HepG2 (cell line): ENCODE data around the gene GLTPD2. TPM values are rescaled to one million over a fixed set of nuclear protein-coding genes. Genes with fewer than 3 reads are reported as not detected.

Experiments
- ISL2 ChIP-seq: sonication (generic); formaldehyde crosslinking; IDR thresholded peaks from 2 replicates; pipeline ENCODE4 v1.5.0; 2020; ENCODE audit warnings: missing genetic modification reagents
- KLF15 ChIP-seq: sonication (generic); formaldehyde crosslinking; IDR thresholded peaks from 2 replicates; pipeline ENCODE4 v1.8.1; 2023; ENCODE audit warnings: borderline replicate concordance, mild to moderate bottlenecking, inconsistent platforms, missing genetic modification reagents, mixed read lengths
- KMT2B ChIP-seq: IDR thresholded peaks from 2 replicates; pipeline ENCODE4 v1.6.1; 2016; ENCODE audit warnings: missing genetic modification reagents, missing compliant biosample characterization
- MATR3 ChIP-seq: sonication (generic); formaldehyde crosslinking; IDR thresholded peaks from 2 replicates; pipeline ENCODE4 v1.4.0; 2020; ENCODE audit warnings: missing genetic modification reagents
- NR2F1 ChIP-seq, 2 experiments: fragments of 450-650 bp in 1 of 2; formaldehyde crosslinking in 1 of 2; IDR thresholded peaks; 2 replicates each; pipeline versions ENCODE4 v1.5.0 to v1.6.1; 2016 to 2020; ENCODE audit warnings: mild to moderate bottlenecking in 1 of 2, missing compliant biosample characterization in 1 of 2, missing genetic modification reagents in 1 of 2, moderate library complexity in 1 of 2
- PAF1 ChIP-seq: IDR thresholded peaks from 2 replicates; pipeline ENCODE4 v1.6.1; 2016; ENCODE audit warnings: missing genetic modification reagents, missing compliant biosample characterization
- PHF8 ChIP-seq: sonication (generic); formaldehyde crosslinking; IDR thresholded peaks from 2 replicates; pipeline ENCODE4 v1.5.0; 2020; ENCODE audit warnings: missing genetic modification reagents
- ZNF629 ChIP-seq: sonication (generic); formaldehyde crosslinking; conservative IDR thresholded peaks from 2 replicates; pipeline ENCODE4 v1.5.0; 2020; ENCODE audit warnings: missing genetic modification reagents
- polyA plus RNA-seq, 8 experiments: library from polyadenylated mRNA; depleted of rRNA in 3 of 8; stranded (reverse) in 7 of 8; unstranded in 1 of 8; fragments of >200 nt; fragmentation: Illumina TruSeq in 4 of 8; extraction: Trizol in 4 of 8; gene quantifications; 2 replicates each; pipeline versions ENCODE4 v1.2.1 to v1.2.3, GENCODE V29; 2011 to 2016; ENCODE audit warnings: low read depth in 4 of 8, missing spikeins in 1 of 8, mixed read lengths in 1 of 8; ENCODE audit not compliant: insufficient read depth in 1 of 8
- total RNA-seq, 5 experiments: library from RNA; depleted of rRNA; stranded (reverse); fragments of >200 nt; fragmentation: Illumina TruSeq; extraction: Trizol; gene quantifications; 2 replicates each; pipeline ENCODE4 v1.2.3, GENCODE V29; 2016; ENCODE audit warnings: low read depth in 1 of 5
- TF ChIP-seq, protein P1 (sequence below): sonication (generic); formaldehyde crosslinking; IDR thresholded peaks from 2 replicates; pipeline ENCODE4 v1.5.0; 2020; ENCODE audit warnings: mild to moderate bottlenecking, missing genetic modification reagents, borderline replicate concordance
- TF ChIP-seq, protein P2 (sequence below), 2 experiments: sonication (generic) in 1 of 2; formaldehyde crosslinking in 1 of 2; IDR thresholded peaks; 2 replicates each; pipeline versions ENCODE4 v1.6.1 to v1.9.0; 2014 to 2022; ENCODE audit warnings: antibody characterized with exemption in 1 of 2, borderline replicate concordance in 1 of 2, inconsistent platforms in 1 of 2, low read depth in 1 of 2, missing genetic modification reagents in 1 of 2
- TF ChIP-seq, protein P3 (sequence below): sonication (generic); formaldehyde crosslinking; conservative IDR thresholded peaks from 2 replicates; pipeline ENCODE4 v1.4.0; 2020; ENCODE audit warnings: mild to moderate bottlenecking, missing genetic modification reagents, moderate library complexity
- TF ChIP-seq, protein P4 (sequence below): sonication (generic); formaldehyde crosslinking; IDR thresholded peaks from 2 replicates; pipeline ENCODE4 v1.5.0; 2020; ENCODE audit warnings: mild to moderate bottlenecking, missing genetic modification reagents

Gene GLTPD2
- total and polyA plus RNA-seq, 2 of the 13 experiments (the other 11 are each of a cell fraction or from before 2014, with no cell fraction given): 7.5 to 12.9 TPM

DNA sequence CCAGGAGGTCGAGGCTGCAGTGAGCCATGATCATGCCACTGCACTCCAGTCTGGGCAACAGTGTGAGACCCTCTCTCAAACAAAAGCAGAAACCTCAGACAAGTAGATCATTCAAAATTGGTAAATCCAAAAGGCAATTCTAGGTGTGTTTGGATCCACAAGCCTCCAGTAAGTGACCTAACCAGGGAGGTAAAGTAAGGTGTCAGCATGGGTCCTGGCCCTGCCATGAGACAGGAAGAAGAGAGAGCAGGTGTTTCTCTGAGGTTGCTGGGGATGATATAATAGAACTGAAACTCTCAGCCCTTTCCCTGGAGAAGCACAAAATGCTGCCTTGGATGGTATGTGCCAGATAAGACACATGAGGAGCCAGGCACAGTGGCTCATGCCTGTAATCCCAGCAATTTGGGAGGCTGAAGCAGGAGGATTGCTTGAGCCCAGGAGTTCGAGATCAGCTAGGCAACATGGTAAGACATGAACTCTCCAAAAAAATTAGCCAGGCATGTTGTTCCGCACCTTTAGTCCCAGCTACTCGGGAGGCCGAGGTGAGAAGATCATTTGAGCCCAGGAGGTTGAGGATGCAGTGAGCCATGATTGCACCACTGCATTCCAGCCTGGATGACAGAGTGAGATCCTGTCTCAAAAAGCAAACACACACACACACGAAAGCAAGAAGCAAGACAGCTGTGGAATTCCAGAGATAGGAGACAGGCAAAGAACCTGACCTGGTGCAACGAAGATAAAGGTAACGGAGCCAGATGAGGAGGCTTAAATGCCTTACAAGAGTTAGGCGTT lies 10.6 kb upstream of the GLTPD2 start (continued):
- TF ChIP-seq, protein P1, sequence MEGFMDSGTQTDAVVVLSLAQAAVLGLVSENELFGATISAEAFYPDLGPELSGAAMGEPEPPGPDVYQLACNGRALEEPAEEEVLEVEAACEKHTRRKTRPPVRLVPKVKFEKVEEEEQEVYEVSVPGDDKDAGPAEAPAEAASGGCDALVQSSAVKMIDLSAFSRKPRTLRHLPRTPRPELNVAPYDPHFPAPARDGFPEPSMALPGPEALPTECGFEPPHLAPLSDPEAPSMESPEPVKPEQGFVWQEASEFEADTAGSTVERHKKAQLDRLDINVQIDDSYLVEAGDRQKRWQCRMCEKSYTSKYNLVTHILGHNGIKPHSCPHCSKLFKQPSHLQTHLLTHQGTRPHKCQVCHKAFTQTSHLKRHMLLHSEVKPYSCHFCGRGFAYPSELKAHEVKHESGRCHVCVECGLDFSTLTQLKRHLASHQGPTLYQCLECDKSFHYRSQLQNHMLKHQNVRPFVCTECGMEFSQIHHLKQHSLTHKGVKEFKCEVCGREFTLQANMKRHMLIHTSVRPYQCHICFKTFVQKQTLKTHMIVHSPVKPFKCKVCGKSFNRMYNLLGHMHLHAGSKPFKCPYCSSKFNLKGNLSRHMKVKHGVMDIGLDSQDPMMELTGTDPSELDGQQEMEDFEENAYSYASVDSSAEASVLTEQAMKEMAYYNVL: peak; percentile 71; the same call in 1 of the 2 replicates
- no peak for TF ChIP-seq KLF15 (CRISPR knock-in tag)
- TF ChIP-seq, protein P2, sequence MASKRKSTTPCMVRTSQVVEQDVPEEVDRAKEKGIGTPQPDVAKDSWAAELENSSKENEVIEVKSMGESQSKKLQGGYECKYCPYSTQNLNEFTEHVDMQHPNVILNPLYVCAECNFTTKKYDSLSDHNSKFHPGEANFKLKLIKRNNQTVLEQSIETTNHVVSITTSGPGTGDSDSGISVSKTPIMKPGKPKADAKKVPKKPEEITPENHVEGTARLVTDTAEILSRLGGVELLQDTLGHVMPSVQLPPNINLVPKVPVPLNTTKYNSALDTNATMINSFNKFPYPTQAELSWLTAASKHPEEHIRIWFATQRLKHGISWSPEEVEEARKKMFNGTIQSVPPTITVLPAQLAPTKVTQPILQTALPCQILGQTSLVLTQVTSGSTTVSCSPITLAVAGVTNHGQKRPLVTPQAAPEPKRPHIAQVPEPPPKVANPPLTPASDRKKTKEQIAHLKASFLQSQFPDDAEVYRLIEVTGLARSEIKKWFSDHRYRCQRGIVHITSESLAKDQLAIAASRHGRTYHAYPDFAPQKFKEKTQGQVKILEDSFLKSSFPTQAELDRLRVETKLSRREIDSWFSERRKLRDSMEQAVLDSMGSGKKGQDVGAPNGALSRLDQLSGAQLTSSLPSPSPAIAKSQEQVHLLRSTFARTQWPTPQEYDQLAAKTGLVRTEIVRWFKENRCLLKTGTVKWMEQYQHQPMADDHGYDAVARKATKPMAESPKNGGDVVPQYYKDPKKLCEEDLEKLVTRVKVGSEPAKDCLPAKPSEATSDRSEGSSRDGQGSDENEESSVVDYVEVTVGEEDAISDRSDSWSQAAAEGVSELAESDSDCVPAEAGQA (IDR thresholded peaks at IDR 0.05; ENCODE audit: low read depth): no peak
- TF ChIP-seq, protein P2 (CRISPR knock-in tag; IDR thresholded peaks at IDR 0.05; ENCODE audit: borderline replicate concordance): no peak
- TF ChIP-seq ISL2 (CRISPR knock-in tag): peak; percentile 69; the same call in 1 of the 2 replicates
- TF ChIP-seq KMT2B (CRISPR knock-in tag): peak; percentile 71; the same call in 1 of the 2 replicates
- TF ChIP-seq MATR3: no peak
- TF ChIP-seq, protein P3, sequence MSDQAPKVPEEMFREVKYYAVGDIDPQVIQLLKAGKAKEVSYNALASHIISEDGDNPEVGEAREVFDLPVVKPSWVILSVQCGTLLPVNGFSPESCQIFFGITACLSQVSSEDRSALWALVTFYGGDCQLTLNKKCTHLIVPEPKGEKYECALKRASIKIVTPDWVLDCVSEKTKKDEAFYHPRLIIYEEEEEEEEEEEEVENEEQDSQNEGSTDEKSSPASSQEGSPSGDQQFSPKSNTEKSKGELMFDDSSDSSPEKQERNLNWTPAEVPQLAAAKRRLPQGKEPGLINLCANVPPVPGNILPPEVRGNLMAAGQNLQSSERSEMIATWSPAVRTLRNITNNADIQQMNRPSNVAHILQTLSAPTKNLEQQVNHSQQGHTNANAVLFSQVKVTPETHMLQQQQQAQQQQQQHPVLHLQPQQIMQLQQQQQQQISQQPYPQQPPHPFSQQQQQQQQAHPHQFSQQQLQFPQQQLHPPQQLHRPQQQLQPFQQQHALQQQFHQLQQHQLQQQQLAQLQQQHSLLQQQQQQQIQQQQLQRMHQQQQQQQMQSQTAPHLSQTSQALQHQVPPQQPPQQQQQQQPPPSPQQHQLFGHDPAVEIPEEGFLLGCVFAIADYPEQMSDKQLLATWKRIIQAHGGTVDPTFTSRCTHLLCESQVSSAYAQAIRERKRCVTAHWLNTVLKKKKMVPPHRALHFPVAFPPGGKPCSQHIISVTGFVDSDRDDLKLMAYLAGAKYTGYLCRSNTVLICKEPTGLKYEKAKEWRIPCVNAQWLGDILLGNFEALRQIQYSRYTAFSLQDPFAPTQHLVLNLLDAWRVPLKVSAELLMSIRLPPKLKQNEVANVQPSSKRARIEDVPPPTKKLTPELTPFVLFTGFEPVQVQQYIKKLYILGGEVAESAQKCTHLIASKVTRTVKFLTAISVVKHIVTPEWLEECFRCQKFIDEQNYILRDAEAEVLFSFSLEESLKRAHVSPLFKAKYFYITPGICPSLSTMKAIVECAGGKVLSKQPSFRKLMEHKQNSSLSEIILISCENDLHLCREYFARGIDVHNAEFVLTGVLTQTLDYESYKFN: peak; percentile 81
- TF ChIP-seq, protein P4, sequence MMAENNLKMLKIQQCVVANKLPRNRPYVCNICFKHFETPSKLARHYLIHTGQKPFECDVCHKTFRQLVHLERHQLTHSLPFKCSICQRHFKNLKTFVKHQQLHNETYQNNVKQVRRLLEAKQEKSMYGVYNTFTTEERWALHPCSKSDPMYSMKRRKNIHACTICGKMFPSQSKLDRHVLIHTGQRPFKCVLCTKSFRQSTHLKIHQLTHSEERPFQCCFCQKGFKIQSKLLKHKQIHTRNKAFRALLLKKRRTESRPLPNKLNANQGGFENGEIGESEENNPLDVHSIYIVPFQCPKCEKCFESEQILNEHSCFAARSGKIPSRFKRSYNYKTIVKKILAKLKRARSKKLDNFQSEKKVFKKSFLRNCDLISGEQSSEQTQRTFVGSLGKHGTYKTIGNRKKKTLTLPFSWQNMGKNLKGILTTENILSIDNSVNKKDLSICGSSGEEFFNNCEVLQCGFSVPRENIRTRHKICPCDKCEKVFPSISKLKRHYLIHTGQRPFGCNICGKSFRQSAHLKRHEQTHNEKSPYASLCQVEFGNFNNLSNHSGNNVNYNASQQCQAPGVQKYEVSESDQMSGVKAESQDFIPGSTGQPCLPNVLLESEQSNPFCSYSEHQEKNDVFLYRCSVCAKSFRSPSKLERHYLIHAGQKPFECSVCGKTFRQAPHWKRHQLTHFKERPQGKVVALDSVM: peak; percentile 90
- peak; percentile 62 for TF ChIP-seq PHF8 (CRISPR knock-in tag)
- peak; percentile 46; the same call in 1 of the 2 replicates for TF ChIP-seq PAF1 (CRISPR knock-in tag)
- peak; percentile 16 to 59; a peak in 2 of 4 replicates for TF ChIP-seq NR2F1 (CRISPR knock-in tag; IDR thresholded peaks at IDR 0.05)
- peak; percentile 29; the same call in 1 of the 2 replicates for TF ChIP-seq ZNF629
